NT2/D1 (cell line): ENCODE data around the gene SAMD14.

Experiments used
- YY1 ChIP-seq: IDR thresholded peaks from 2 replicates; pipeline ENCODE4 v1.6.1; 2011; ENCODE audit not compliant: insufficient read length, insufficient read depth
- ZNF274 ChIP-seq: IDR thresholded peaks from 2 replicates; pipeline ENCODE4 v1.6.1; 2011; ENCODE audit warnings: mild to moderate bottlenecking, low read depth, low read length

- TF ChIP-seq ZNF274 = no peak
- TF ChIP-seq YY1 = no peak
Observed at GRCh38 chr17:50133028-50133768, 3.2 kb upstream of the SAMD14 start.
